Right cardiac atrium (tissue), 5 donors: Measurements from ENCODE around the gene RBM26. TPM values are rescaled to one million over a fixed set of nuclear protein-coding genes. Genes with fewer than 3 reads are reported as not detected.

ENCODE experiments used
- ATAC-seq, 2 donors: fragments of 200-7000 bp; cut with Tn5 transposase; one replicate each; pipeline versions ENCODE4 v1.8.0 to v1.9.1; 2020; ENCODE audit warnings: moderate library complexity in 2 of 2, mild to moderate bottlenecking in 1 of 2
- DNase-seq, 3 donors: peaks; one replicate each; pipeline ENCODE4 v3.0.0-alpha.2; 2020
- H3K27ac ChIP-seq: one replicate; pipeline ENCODE4 v1.5.1; 2013; ENCODE audit warnings: mild to moderate bottlenecking, low read length, control low read depth, moderate library complexity
- H3K27me3 ChIP-seq: one replicate; pipeline ENCODE4 v1.6.1; 2013; ENCODE audit not compliant: control insufficient read depth, insufficient read depth
- H3K4me1 ChIP-seq: one replicate; pipeline ENCODE4 v1.6.1; 2013; ENCODE audit warnings: low read length; ENCODE audit not compliant: control insufficient read depth, insufficient read depth
- H3K4me3 ChIP-seq: one replicate; pipeline ENCODE4 v1.5.1; 2013; ENCODE audit warnings: low read length, control low read depth
- H3K9me3 ChIP-seq: one replicate; pipeline ENCODE4 v1.6.1; 2013; ENCODE audit warnings: low read length; ENCODE audit not compliant: control insufficient read depth
- WGBS: extraction: QIAGEN DNeasy Blood & Tissue Kit; methylation state at CpG from one replicate; pipeline ENCODE4 v1.1.7; 2013; 5-methylcytosine and 5-hydroxymethylcytosine counted together
- intact Hi-C, 4 donors: fragments of 100-400 bp; cut with DNase I; formaldehyde crosslinking; loops; one replicate each; pipeline versions ENCODE4 v1.11.0 to v1.14.0; 2022 to 2023
- polyA plus RNA-seq: library from polyadenylated mRNA; stranded (reverse); fragments of 200-250 nt; gene quantifications from one replicate; pipeline ENCODE4 v1.2.3, GENCODE V29; 2013
- total RNA-seq, 4 donors: library from RNA; stranded (reverse); fragmentation: NEBNext Ultra II Directional; extraction: Animal tissue kit (Norgen Biotek cat#: 25700); gene quantifications; one replicate each; pipeline ENCODE4 v1.2.1, GENCODE V29; 2021
- donor health status: healthy with polysubstance abuse.
- donor health status: DM: no; HTN: yes; CAD: no.
- donor health status: DM: no; HTN: no; CAD: no.
- donor health status: DM: no; HTN: yes; CAD: no; lungs with severe emphysema.
- donor health status: DM: yes; HTN: yes; CAD: no.

The RBM26 gene
- total and polyA plus RNA-seq, 5 donors: 14.5 to 28.2 (median 26.6) TPM

- DNase-seq: no peak
- no peak for ATAC-seq
- intact Hi-C loops: loop anchor here (2.0 to 5.0 kb wide), 3 partner anchors 113 to 119 kb away; no protein-coding TSS in a partner anchor
- Histone ChIP-seq H3K27ac (no peak overlapping the region), H3K4me1 (no peaks in the 10 kb centered on the region), H3K4me3 (no peak overlapping the region), H3K9me3 (no peaks in the 10 kb centered on the region), H3K27me3 (no peaks in the 10 kb centered on the region)
- WGBS: 27% methylated on average over 2 of the region's 2 CpGs
Observed at GRCh38 chr13:79423801-79424642, 18.0 kb upstream of the RBM26 start.

GRCh38 chr13:79423340-79423739 lies 17.3 kb upstream of the RBM26 start:
- Histone ChIP-seq H3K4me3 (no peak overlapping the region), H3K9me3 (no peaks in the 10 kb centered on the region), H3K27ac (no peak overlapping the region), H3K4me1 (no peaks in the 10 kb centered on the region), H3K27me3 (no peaks in the 10 kb centered on the region)
- 90% methylated on average over 4 of the region's 4 CpGs for WGBS
- DNase-seq: no peak
- intact Hi-C loops: loop anchor here in 3 of 4 donors (5.0 kb wide), 2 partner anchors 114 to 119 kb away; no protein-coding TSS in a partner anchor
- ATAC-seq: no peak

GRCh38 chr13:79419365-79419764 lies 13.3 kb upstream of the RBM26 start:
- no peak overlapping the region for H3K27ac ChIP-seq
- ATAC-seq (no peak), DNase-seq (no peak)
- H3K27me3 ChIP-seq: no peaks in the 10 kb centered on the region
- 97% methylated on average over 1 of the region's 1 CpG for WGBS
- H3K4me1 ChIP-seq: no peaks in the 10 kb centered on the region
- no peaks in the 10 kb centered on the region for H3K9me3 ChIP-seq
- intact Hi-C loops: loop anchor here in 1 of 4 donors (10.0 kb wide), 1 partner anchor 65 kb away; the partner anchor contains the start of gene NDFIP2
- no peak overlapping the region for H3K4me3 ChIP-seq

- no peak for ATAC-seq
- H3K9me3 ChIP-seq: no peaks in the 10 kb centered on the region
- no peak overlapping the region for H3K4me3 ChIP-seq
- DNase-seq: no peak
- H3K27me3 ChIP-seq: no peaks in the 10 kb centered on the region
- H3K27ac ChIP-seq: no peak overlapping the region
- no peaks in the 10 kb centered on the region for H3K4me1 ChIP-seq
- intact Hi-C loops: loop anchor here in 1 of 4 donors (10.0 kb wide), 1 partner anchor 67 kb away; the partner anchor contains the start of gene NDFIP2
Observed at GRCh38 chr13:79417741-79418140, 11.7 kb upstream of the RBM26 start.

- intact Hi-C loops: loop anchor here in 1 of 4 donors (10.0 kb wide), 1 partner anchor 71 kb away; the partner anchor contains the start of gene NDFIP2
- H3K4me3 ChIP-seq: no peak overlapping the region
- H3K27me3 ChIP-seq: no peaks in the 10 kb centered on the region
- DNase-seq (no peak), ATAC-seq (no peak)
- H3K9me3 ChIP-seq: no peaks in the 10 kb centered on the region
- 93% methylated on average over 3 of the region's 3 CpGs for WGBS
- no peak overlapping the region for H3K27ac ChIP-seq
- no peaks in the 10 kb centered on the region for H3K4me1 ChIP-seq
Observed at GRCh38 chr13:79413521-79413920, 7.5 kb upstream of the RBM26 start.

GRCh38 chr13:79409828-79410227 lies 3.8 kb upstream of the RBM26 start:
- Histone ChIP-seq H3K27me3 (no peaks in the 10 kb centered on the region), H3K4me1 (no peaks in the 10 kb centered on the region), H3K4me3 (no peak overlapping the region), H3K27ac (no peak overlapping the region), H3K9me3 (no peaks in the 10 kb centered on the region)
- intact Hi-C loops: loop anchor here in 1 of 4 donors (10.0 kb wide), 1 partner anchor 75 kb away; the partner anchor contains the start of gene NDFIP2
- no peak for ATAC-seq
- no peak for DNase-seq
- 52% methylated on average over 4 of the region's 4 CpGs for WGBS

GRCh38 chr13:79407349-79407979 lies 1.4 kb upstream of the RBM26 start:
- Histone ChIP-seq H3K4me3 (no peak overlapping the region), H3K27ac (no peak overlapping the region), H3K9me3 (no peaks in the 10 kb centered on the region), H3K4me1 (no peaks in the 10 kb centered on the region), H3K27me3 (no peaks in the 10 kb centered on the region)
- ATAC-seq (no peak), DNase-seq (no peak)
- intact Hi-C loops: no loop called here
- 94% methylated on average over 4 of the region's 4 CpGs for WGBS

GRCh38 chr13:79406597-79406908 lies 498 bp upstream of the RBM26 start:
- H3K27me3 ChIP-seq: no peaks in the 10 kb centered on the region
- H3K4me1 ChIP-seq: no peaks in the 10 kb centered on the region
- intact Hi-C loops: no loop called here
- peak overlapping the region; percentile 100 for H3K27ac ChIP-seq
- peak overlapping the region; percentile 100 for H3K4me3 ChIP-seq
- DNase-seq (no peak), ATAC-seq (peak in 1 of 2 donors; percentile 52)
- WGBS: 12% methylated on average over 4 of the region's 4 CpGs
- no peaks in the 10 kb centered on the region for H3K9me3 ChIP-seq

GRCh38 chr13:79405501-79405830 lies 589 bp downstream of the RBM26 start:
- Histone ChIP-seq H3K4me3 (peak overlapping the region; percentile 100), H3K27me3 (no peaks in the 10 kb centered on the region), H3K9me3 (no peaks in the 10 kb centered on the region), H3K27ac (peak overlapping the region; percentile 100), H3K4me1 (no peaks in the 10 kb centered on the region)
- ATAC-seq: peak; percentile 5 to 27
- intact Hi-C loops: no loop called here
- no peak for DNase-seq
- WGBS: under 1% methylated on average over 19 of the region's 19 CpGs

- DNase-seq: no peak
- H3K4me1 ChIP-seq: peaks cover 2% of the 10 kb centered on the region
- intact Hi-C loops: no loop called here
- no peak overlapping the region for H3K27ac ChIP-seq
- ATAC-seq: no peak
- WGBS: under 1% methylated on average over 10 of the region's 10 CpGs
- H3K27me3 ChIP-seq: no peaks in the 10 kb centered on the region
- no peaks in the 10 kb centered on the region for H3K9me3 ChIP-seq
- H3K4me3 ChIP-seq: peak overlapping the region; percentile 100
Observed at GRCh38 chr13:79404985-79405384, 1.1 kb downstream of the RBM26 start.

GRCh38 chr13:79404361-79404760 lies 1.7 kb downstream of the RBM26 start:
- WGBS: 18% methylated on average over 1 of the region's 1 CpG
- ATAC-seq (no peak), DNase-seq (no peak)
- no peak overlapping the region for H3K27ac ChIP-seq
- intact Hi-C loops: no loop called here
- H3K4me1 ChIP-seq: peaks cover 2% of the 10 kb centered on the region
- H3K27me3 ChIP-seq: no peaks in the 10 kb centered on the region
- H3K4me3 ChIP-seq: peak overlapping the region; percentile 100
- H3K9me3 ChIP-seq: no peaks in the 10 kb centered on the region
